GM23248 (cell line): ENCODE measurements around the gene SLC16A3. TPM values are rescaled to one million over a fixed set of nuclear protein-coding genes. Genes with fewer than 3 reads are reported as not detected.

Experiments used
- DNase-seq: peaks from one replicate; pipeline ENCODE4 v3.0.0-alpha.2; 2015
- H2AFZ ChIP-seq: fragments of 200-600 bp; sonication (generic); 2 replicates; pipeline ENCODE4 v1.6.1; 2016; ENCODE audit warnings: antibody characterized with exemption
- H3F3A ChIP-seq: fragments of 200-600 bp; sonication (generic); 2 replicates; pipeline ENCODE4 v1.6.1; 2016; ENCODE audit warnings: mild to moderate bottlenecking, antibody characterized with exemption, mixed run types; ENCODE audit not compliant: insufficient read depth
- H3K27ac ChIP-seq: fragments of 200-600 bp; sonication (generic); 2 replicates; pipeline ENCODE4 v1.5.1; 2016; ENCODE audit warnings: mild to moderate bottlenecking
- H3K27me3 ChIP-seq: fragments of 200-600 bp; sonication (generic); replicated peaks from 2 replicates; pipeline ENCODE4 v1.6.1; 2016; ENCODE audit warnings: mild to moderate bottlenecking; ENCODE audit not compliant: insufficient read depth
- H3K36me3 ChIP-seq: fragments of 200-600 bp; sonication (generic); 2 replicates; pipeline ENCODE4 v1.6.1; 2016; ENCODE audit warnings: low read depth, mild to moderate bottlenecking
- H3K4me1 ChIP-seq: fragments of 200-600 bp; sonication (generic); 2 replicates; pipeline ENCODE4 v1.6.1; 2016; ENCODE audit warnings: mild to moderate bottlenecking; ENCODE audit not compliant: insufficient read depth
- H3K4me2 ChIP-seq: fragments of 200-600 bp; sonication (generic); one replicate; pipeline ENCODE4 v1.6.1; 2016; ENCODE audit warnings: mild to moderate bottlenecking; ENCODE audit not compliant: unreplicated experiment
- H3K4me3 ChIP-seq: fragments of 200-600 bp; sonication (generic); 2 replicates; pipeline ENCODE4 v1.5.1; 2016; ENCODE audit warnings: mild to moderate bottlenecking
- H3K79me2 ChIP-seq: fragments of 200-600 bp; sonication (generic); 2 replicates; pipeline ENCODE4 v1.6.1; 2016; ENCODE audit warnings: mild to moderate bottlenecking; ENCODE audit not compliant: insufficient read depth
- H3K9ac ChIP-seq: fragments of 200-600 bp; sonication (generic); 2 replicates; pipeline ENCODE4 v1.6.1; 2016; ENCODE audit warnings: mild to moderate bottlenecking
- H3K9me2 ChIP-seq: fragments of 200-600 bp; sonication (generic); 2 replicates; pipeline ENCODE4 v1.6.1; 2016; ENCODE audit warnings: mixed run types, mild to moderate bottlenecking, moderate library complexity; ENCODE audit not compliant: insufficient read depth
- H3K9me3 ChIP-seq: fragments of 200-600 bp; sonication (generic); one replicate; pipeline ENCODE4 v1.6.1; 2017; ENCODE audit warnings: low read depth
- H4K20me1 ChIP-seq: fragments of 200-600 bp; sonication (generic); 2 replicates; pipeline ENCODE4 v1.6.0; 2016; ENCODE audit not compliant: insufficient read depth
- EZH2 ChIP-seq: fragments of 200-600 bp; sonication (generic); IDR thresholded peaks from 2 replicates; pipeline ENCODE4 v1.6.1; 2018; ENCODE audit warnings: antibody characterized with exemption, mild to moderate bottlenecking; ENCODE audit not compliant: insufficient read depth, poor library complexity, severe bottlenecking
- EZH2phosphoT487 ChIP-seq: fragments of 200-600 bp; sonication (generic); IDR thresholded peaks from 2 replicates; pipeline ENCODE4 v1.6.1; 2018; ENCODE audit warnings: antibody characterized with exemption, moderate library complexity, mild to moderate bottlenecking, low read depth; ENCODE audit not compliant: insufficient read depth
- WGBS, 2 experiments: methylation state at CpG; one replicate each; pipeline ENCODE4 v1.1.6; 2015 to 2017; ENCODE audit warnings: low lambda C conversion rate in 2 of 2, low coverage in 1 of 2; ENCODE audit errors: missing lambda C conversion rate in 2 of 2; 5-methylcytosine and 5-hydroxymethylcytosine counted together
- in situ Hi-C: fragments of 300-500 bp; cut with MboI; formaldehyde crosslinking; loops from 2 replicates; pipeline ENCODE4 v1.15.0; 2020
- polyA plus RNA-seq: library from polyadenylated mRNA; unstranded; fragments of >200 nt; fragmentation: Nextera tagmentation; extraction: Ambion mirVana; gene quantifications from 2 replicates; pipeline ENCODE4 v1.2.1, GENCODE V29; 2016
- total RNA-seq: library from RNA; depleted of rRNA; stranded (reverse); fragments of >200 nt; shearing (Covaris generic); gene quantifications from 2 replicates; pipeline ENCODE4 v1.2.3, GENCODE V29; 2014

SLC16A3 gene
- total and polyA plus RNA-seq, 2 experiments from 2014 or later: 95.5 to 550 TPM

GRCh38 chr17:82212331-82213250, 16.3 kb upstream of the SLC16A3 start, which contains the start of gene CCDC57:
CCDC57 (minus strand) TSS chr17:82212842; CDS start chr17:82201944, 10,898 bp downstream.
- no peaks in the 10 kb centered on the region for H3K36me3 ChIP-seq
- H3K9me2 ChIP-seq: no peaks in the 10 kb centered on the region
- peak within 1 kb of the TSS; percentile 66 for H3K4me2 ChIP-seq
- peak; percentile 92 for DNase-seq
- H3K27me3 ChIP-seq: no peaks in the 10 kb centered on the region
- H4K20me1 ChIP-seq: no peaks in the 10 kb centered on the region
- peak within 1 kb of the TSS; percentile 73 for H3K4me3 ChIP-seq
- WGBS, 2 experiments: 1% methylated on average over 101 to 104 of the region's 116 CpGs
- no peaks in the 10 kb centered on the region for H3K9me3 ChIP-seq
- H3K9ac ChIP-seq: peak within 1 kb of the TSS; percentile 86
- peaks cover 6% of the 10 kb centered on the region; the same call in 1 of the 2 replicates for H3F3A ChIP-seq
- in situ Hi-C loops: no loop called here
- TF ChIP-seq EZH2phosphoT487: no peak
- no peak for TF ChIP-seq EZH2
- H3K27ac ChIP-seq: peak within 1 kb of the TSS; percentile 74
- peaks cover 29% of the 10 kb centered on the region for H3K79me2 ChIP-seq
- peaks cover 32% of the 10 kb centered on the region for H3K4me1 ChIP-seq
- H2AFZ ChIP-seq: peak within 1 kb of the TSS; percentile 73

DNA sequence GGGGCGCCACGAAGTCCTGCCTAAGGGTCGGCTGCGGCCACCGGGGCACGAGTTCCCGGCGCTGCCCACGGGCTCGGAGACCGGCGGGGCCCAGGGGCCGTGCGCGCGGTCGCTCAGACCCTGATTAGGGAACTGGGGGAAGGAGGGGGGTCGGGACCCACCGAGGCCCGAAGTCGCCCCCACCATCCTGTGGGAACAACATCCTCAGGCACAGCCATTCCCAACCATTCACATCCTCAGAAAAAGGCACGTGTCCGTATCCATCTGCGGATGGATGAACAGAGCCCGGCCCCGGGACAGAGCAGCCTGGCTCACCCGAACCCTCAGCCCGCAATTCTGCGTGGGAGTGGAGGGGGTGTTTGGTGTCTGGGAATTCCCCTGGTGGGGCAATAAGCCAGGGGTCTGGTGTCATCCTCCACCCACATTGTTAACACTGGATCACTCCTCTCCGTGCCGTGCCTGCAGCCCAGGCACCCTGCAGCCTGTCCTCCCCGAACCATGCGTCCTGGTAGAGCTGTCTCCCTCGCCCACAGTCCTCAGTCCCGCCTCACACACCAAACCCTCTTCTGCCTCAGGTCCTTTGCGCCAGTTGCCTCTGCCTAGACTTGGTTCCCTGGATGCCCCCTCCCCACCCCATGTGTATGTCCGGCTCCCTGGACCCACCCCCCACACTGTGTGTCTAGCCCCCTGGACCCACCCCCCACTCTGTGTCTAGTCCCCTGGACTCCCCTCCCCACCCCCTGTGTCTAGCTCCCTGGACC, 15.4 kb upstream of the SLC16A3 start:
- H3K27ac ChIP-seq: peak overlapping the region; percentile 74
- peak overlapping the region; percentile 66 for H3K4me2 ChIP-seq
- in situ Hi-C loops: no loop called here
- H3K79me2 ChIP-seq: peaks cover 32% of the 10 kb centered on the region
- H3K4me3 ChIP-seq: peak overlapping the region; percentile 73
- DNase-seq: peak; percentile 93
- no peaks in the 10 kb centered on the region for H3K9me3 ChIP-seq
- 2 to 3% methylated on average over 26 to 32 of the region's 37 CpGs for WGBS, 2 experiments
- H2AFZ ChIP-seq: peak overlapping the region; percentile 73
- no peaks in the 10 kb centered on the region for H3K9me2 ChIP-seq
- peak overlapping the region; percentile 86 for H3K9ac ChIP-seq
- H4K20me1 ChIP-seq: no peaks in the 10 kb centered on the region
- H3K4me1 ChIP-seq: peaks cover 36% of the 10 kb centered on the region
- H3K27me3 ChIP-seq: no peaks in the 10 kb centered on the region
- H3K36me3 ChIP-seq: no peaks in the 10 kb centered on the region
- TF ChIP-seq EZH2 (no peak), EZH2phosphoT487 (no peak)
- peaks cover 6% of the 10 kb centered on the region; the same call in 1 of the 2 replicates for H3F3A ChIP-seq

DNA sequence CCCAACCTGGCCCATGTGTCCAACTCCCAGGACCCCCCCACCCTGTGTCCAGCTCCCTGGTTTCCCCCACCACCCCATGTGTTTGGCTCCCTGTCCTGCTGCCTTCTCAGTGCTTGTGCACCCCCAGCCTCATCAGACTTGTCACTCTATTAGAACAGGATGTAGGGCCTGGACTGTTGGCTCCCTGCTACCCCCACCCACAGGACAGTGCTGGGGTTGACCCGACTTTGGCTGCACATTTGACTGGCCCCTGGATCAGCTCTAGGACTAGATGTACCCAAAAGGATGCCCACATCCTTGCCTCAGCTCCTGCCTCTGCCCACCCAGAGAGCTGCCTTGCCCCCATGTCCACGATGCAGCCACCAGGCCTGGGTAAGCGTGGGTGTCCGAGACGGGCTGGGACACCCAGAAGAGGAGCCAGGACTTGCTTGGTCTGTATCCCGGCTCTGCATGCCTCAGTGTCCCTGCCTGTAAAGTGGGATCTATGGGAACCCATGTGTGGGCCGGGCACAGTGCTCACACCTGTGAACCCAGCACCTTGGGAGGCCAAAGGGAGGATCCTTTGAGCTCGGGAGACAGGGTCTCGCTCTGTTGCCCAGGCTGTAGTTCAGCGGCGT, 14.7 kb upstream of the SLC16A3 start:
- TF ChIP-seq EZH2phosphoT487: no peak
- no peak for TF ChIP-seq EZH2
- no peaks in the 10 kb centered on the region for H3K27me3 ChIP-seq
- no peaks in the 10 kb centered on the region for H3K9me3 ChIP-seq
- H3K79me2 ChIP-seq: peaks cover 31% of the 10 kb centered on the region
- in situ Hi-C loops: no loop called here
- no peak overlapping the region for H3K4me2 ChIP-seq
- H3K4me3 ChIP-seq: no peak overlapping the region
- no peaks in the 10 kb centered on the region for H3K36me3 ChIP-seq
- H3K9ac ChIP-seq: no peak overlapping the region
- H3K4me1 ChIP-seq: peaks cover 36% of the 10 kb centered on the region
- H4K20me1 ChIP-seq: no peaks in the 10 kb centered on the region
- 0 out of 2 replicates have a peak overlapping the region, but pooled peaks have one; percentile 74 for H3K27ac ChIP-seq
- peaks cover 6% of the 10 kb centered on the region; the same call in 1 of the 2 replicates for H3F3A ChIP-seq
- 90 to 92% methylated on average over 11 of the region's 11 CpGs for WGBS, 2 experiments
- DNase-seq: no peak
- no peaks in the 10 kb centered on the region for H3K9me2 ChIP-seq
- no peak overlapping the region for H2AFZ ChIP-seq
